H1 (cell line): ENCODE results near the gene RMDN3. TPM values are rescaled to one million over a fixed set of nuclear protein-coding genes. Genes with fewer than 3 reads are reported as not detected.

Experiments used
- CTCF ChIA-PET: fragments of 300-600 bp; sonication (Branson Sonifier 250); formaldehyde crosslinking; loops from one replicate; lab custom pipeline; 2021; ENCODE audit not compliant: partially characterized antibody; lab: Charles Lee
- POLR2A ChIA-PET: fragments of 300-600 bp; sonication (Branson Sonifier 250); formaldehyde crosslinking; loops from one replicate; lab custom pipeline; 2021; ENCODE audit warnings: inconsistent platforms; ENCODE audit not compliant: partially characterized antibody; lab: Charles Lee
- DNase-seq, 2 experiments: peaks; one replicate each; pipeline versions ENCODE4 v3.0.0 to v3.0.0-alpha.2; 2010 to 2022; ENCODE audit warnings: low spot score in 2 of 2, low read depth in 1 of 2, mixed read lengths in 1 of 2
- FAIRE-seq: peaks from 2 replicates; lab custom pipeline; 2011; peaks lifted over from hg19 to GRCh38; lab: Jason Lieb, UNC
- H2AFZ ChIP-seq: 2 replicates; pipeline ENCODE4 v1.8.1; 2012; ENCODE audit warnings: low read length, inconsistent platforms
- H2AK5ac ChIP-seq: 2 replicates; pipeline ENCODE4 v1.6.1; 2013; ENCODE audit warnings: low read depth, low read length
- H2BK120ac ChIP-seq: replicated peaks from 2 replicates; pipeline ENCODE3; 2013; ENCODE audit warnings: low read depth, low read length, inconsistent platforms
- H2BK12ac ChIP-seq: 2 replicates; pipeline ENCODE4 v1.6.1; 2013; ENCODE audit warnings: low read depth, low read length
- H2BK15ac ChIP-seq: 2 replicates; pipeline ENCODE4 v1.6.1; 2013; ENCODE audit warnings: low read length
- H2BK20ac ChIP-seq: 2 replicates; pipeline ENCODE4 v1.6.1; 2013; ENCODE audit warnings: low read length
- H2BK5ac ChIP-seq: 2 replicates; pipeline ENCODE4 v1.6.1; 2013; ENCODE audit warnings: low read depth, low read length
- H3K14ac ChIP-seq: 2 replicates; pipeline ENCODE4 v1.6.1; 2013; ENCODE audit warnings: inconsistent platforms; ENCODE audit not compliant: insufficient read length
- H3K18ac ChIP-seq: 2 replicates; pipeline ENCODE4 v1.6.1; 2013; ENCODE audit warnings: low read length; ENCODE audit errors: extremely low read depth
- H3K23ac ChIP-seq: 2 replicates; pipeline ENCODE4 v1.6.1; 2013; ENCODE audit warnings: inconsistent platforms; ENCODE audit not compliant: insufficient read length
- H3K23me2 ChIP-seq: 2 replicates; pipeline ENCODE4 v1.6.1; 2013; ENCODE audit warnings: low read depth, low read length
- H3K27ac ChIP-seq: 2 replicates; pipeline ENCODE4 v1.6.1; 2011; ENCODE audit warnings: low read depth, low read length, inconsistent platforms
- H3K27me3 ChIP-seq, 4 experiments: replicated peaks in 1 of 4; 1 replicate in 1 of 4; 2 replicates in 3 of 4; pipeline versions ENCODE4 v1.6.1 to v1.8.1; 2011 to 2013; ENCODE audit warnings: low read length in 3 of 4, mild to moderate bottlenecking in 3 of 4, inconsistent platforms in 2 of 4, mixed read lengths in 2 of 4, moderate library complexity in 1 of 4; ENCODE audit not compliant: control insufficient read depth in 3 of 4, insufficient read depth in 3 of 4; ENCODE audit errors: extremely low read depth in 1 of 4
- H3K36me3 ChIP-seq, 4 experiments: 2 replicates each; pipeline versions ENCODE4 v1.6.1 to v1.8.1; 2011 to 2013; ENCODE audit warnings: mild to moderate bottlenecking in 4 of 4, low read length in 3 of 4, moderate library complexity in 2 of 4, control low read depth in 1 of 4, inconsistent platforms in 1 of 4; ENCODE audit not compliant: insufficient read depth in 4 of 4, control insufficient read depth in 2 of 4
- H3K4ac ChIP-seq: replicated peaks from 2 replicates; pipeline ENCODE3; 2013; ENCODE audit warnings: low read length, low read depth, mixed read lengths, inconsistent platforms; ENCODE audit not compliant: insufficient read length
- H3K4me1 ChIP-seq, 4 experiments: replicated peaks in 1 of 4; 1 replicate in 1 of 4; 2 replicates in 3 of 4; pipeline versions ENCODE4 v1.6.1 to v1.8.1; 2011 to 2013; ENCODE audit warnings: low read length in 3 of 4, inconsistent platforms in 2 of 4, mixed read lengths in 1 of 4; ENCODE audit not compliant: insufficient read depth in 4 of 4, control insufficient read depth in 3 of 4
- H3K4me2 ChIP-seq, 2 experiments: 2 replicates each; pipeline versions ENCODE4 v1.6.1 to v1.8.1; 2011 to 2013; ENCODE audit warnings: low read depth in 2 of 2, low read length in 2 of 2, control low read depth in 1 of 2, inconsistent platforms in 1 of 2, mild to moderate bottlenecking in 1 of 2; ENCODE audit not compliant: insufficient read depth in 1 of 2
- H3K4me3 ChIP-seq, 4 experiments: fragments of 200-600, 300-600 bp in 1 of 4; sonication (generic), shearing (Covaris generic), sonication (Bioruptor Twin) in 1 of 4; 2 replicates each; pipeline versions ENCODE4 v1.5.1 to v1.8.1; 2011 to 2016; ENCODE audit warnings: low read length in 4 of 4, low read depth in 3 of 4, control low read depth in 2 of 4, inconsistent platforms in 2 of 4, mild to moderate bottlenecking in 2 of 4, mixed read lengths in 1 of 4, moderate library complexity in 1 of 4; ENCODE audit not compliant: insufficient read depth in 2 of 4; ENCODE audit errors: extremely low read depth in 1 of 4
- H3K56ac ChIP-seq: replicated peaks from 2 replicates; pipeline ENCODE3; 2013; ENCODE audit warnings: low read depth, mild to moderate bottlenecking, mixed read lengths, low read length, inconsistent platforms; ENCODE audit not compliant: insufficient read length
- H3K79me1 ChIP-seq: 2 replicates; pipeline ENCODE4 v1.6.1; 2013; ENCODE audit warnings: low read depth, low read length, control low read depth
- H3K79me2 ChIP-seq, 2 experiments: 2 replicates each; pipeline versions ENCODE4 v1.6.1 to v1.8.1; 2012 to 2013; ENCODE audit warnings: low read length in 2 of 2, mild to moderate bottlenecking in 2 of 2, inconsistent platforms in 1 of 2; ENCODE audit not compliant: insufficient read depth in 2 of 2, control insufficient read depth in 1 of 2
- H3K9ac ChIP-seq, 4 experiments: replicated peaks in 1 of 4; 1 replicate in 1 of 4; 2 replicates in 3 of 4; pipeline versions ENCODE4 v1.6.1 to v1.8.1; 2011 to 2013; ENCODE audit warnings: low read depth in 3 of 4, low read length in 3 of 4, control low read depth in 2 of 4, mild to moderate bottlenecking in 2 of 4, moderate library complexity in 2 of 4, inconsistent platforms in 1 of 4; ENCODE audit errors: extremely low read depth in 1 of 4
- H3K9me3 ChIP-seq, 2 experiments: 2 replicates each; pipeline versions ENCODE4 v1.6.1 to v1.8.1; 2012 to 2013; ENCODE audit warnings: mild to moderate bottlenecking in 2 of 2, moderate library complexity in 2 of 2, control low read depth in 1 of 2, inconsistent platforms in 1 of 2, low read depth in 1 of 2, low read length in 1 of 2, mixed read lengths in 1 of 2; ENCODE audit not compliant: insufficient read depth in 2 of 2
- H4K20me1 ChIP-seq, 2 experiments: replicated peaks in 1 of 2; 2 replicates each; pipeline versions ENCODE3 to v1.8.1; 2011 to 2013; ENCODE audit warnings: inconsistent platforms in 2 of 2, low read length in 2 of 2, mild to moderate bottlenecking in 1 of 2; ENCODE audit not compliant: insufficient read depth in 2 of 2, control insufficient read depth in 1 of 2
- H4K5ac ChIP-seq: 2 replicates; pipeline ENCODE4 v1.6.1; 2013; ENCODE audit warnings: low read length, low read depth, mixed read lengths, inconsistent platforms; ENCODE audit not compliant: insufficient read length
- H4K8ac ChIP-seq: 2 replicates; pipeline ENCODE4 v1.8.0; 2013; ENCODE audit warnings: mild to moderate bottlenecking, moderate library complexity, low read length, inconsistent platforms; ENCODE audit not compliant: insufficient read depth; ENCODE audit errors: extremely low read depth
- H4K91ac ChIP-seq: replicated peaks from 2 replicates; pipeline ENCODE3; 2013; ENCODE audit warnings: low read length, mixed read lengths, inconsistent platforms; ENCODE audit not compliant: insufficient read length
- BRCA1 ChIP-seq: IDR thresholded peaks from 2 replicates; pipeline ENCODE4 v1.6.1; 2012; ENCODE audit warnings: low read depth, low read length, improper control_type of control experiment
- CBX8 ChIP-seq: fragments of 300-800, 300-1000 bp; sonication (generic); IDR thresholded peaks from 2 replicates; pipeline ENCODE4 v1.7.1; 2016; ENCODE audit warnings: low read depth, low read length, borderline replicate concordance
- EP300 ChIP-seq, 2 experiments: IDR thresholded peaks; 1 replicate in 1 of 2; 2 replicates in 1 of 2; pipeline ENCODE4 v1.6.1; 2011 to 2012; ENCODE audit warnings: low read depth in 2 of 2, low read length in 2 of 2, mild to moderate bottlenecking in 2 of 2, borderline replicate concordance in 1 of 2, inconsistent platforms in 1 of 2, moderate library complexity in 1 of 2
- HDAC2 ChIP-seq, 2 experiments: fragments of 300-600 bp in 1 of 2; sonication (generic) in 1 of 2; IDR thresholded peaks; 2 replicates each; pipeline ENCODE4 v1.6.1; 2011 to 2012; ENCODE audit warnings: low read depth in 2 of 2, low read length in 2 of 2, mild to moderate bottlenecking in 2 of 2, moderate library complexity in 2 of 2, borderline replicate concordance in 1 of 2, inconsistent platforms in 1 of 2
- JUN ChIP-seq: IDR thresholded peaks from 2 replicates; pipeline ENCODE4 v1.6.1; 2011; ENCODE audit warnings: low read depth, mild to moderate bottlenecking, improper control_type of control experiment, low read length
- MAFK ChIP-seq: IDR thresholded peaks from 2 replicates; pipeline ENCODE4 v1.6.1; 2012; ENCODE audit warnings: low read depth, mild to moderate bottlenecking, improper control_type of control experiment, low read length
- POU5F1 ChIP-seq: IDR thresholded peaks from 2 replicates; pipeline ENCODE4 v1.6.1; 2011; ENCODE audit warnings: low read depth, mild to moderate bottlenecking, low read length, moderate library complexity
- SIX5 ChIP-seq: IDR thresholded peaks from 2 replicates; pipeline ENCODE4 v1.6.1; 2011; ENCODE audit warnings: mild to moderate bottlenecking, low read depth, low read length
- TEAD4 ChIP-seq: IDR thresholded peaks from 2 replicates; pipeline ENCODE4 v1.6.1; 2012; ENCODE audit warnings: low read depth, low read length, inconsistent platforms, mixed read lengths
- USF2 ChIP-seq: IDR thresholded peaks from 2 replicates; pipeline ENCODE4 v1.6.1; 2011; ENCODE audit warnings: low read length, improper control_type of control experiment
- YY1 ChIP-seq: IDR thresholded peaks from 2 replicates; pipeline ENCODE4 v1.6.1; 2011; ENCODE audit warnings: low read depth, mild to moderate bottlenecking, low read length
- WGBS, 2 experiments: shearing (Covaris generic) in 1 of 2; methylation state at CpG; one replicate each; pipeline versions ENCODE4 v1.1.6 to v1.1.7; 2013 to 2015; ENCODE audit warnings: low lambda C conversion rate in 2 of 2, mixed read lengths in 2 of 2, inconsistent platforms in 1 of 2, low coverage in 1 of 2, missing lambda C conversion rate in 1 of 2; ENCODE audit not compliant: insufficient replicate concordance in 2 of 2, insufficient coverage in 1 of 2, insufficient read length in 1 of 2; ENCODE audit errors: extremely low coverage in 1 of 2, missing lambda C conversion rate in 1 of 2; 5-methylcytosine and 5-hydroxymethylcytosine counted together
- polyA plus RNA-seq, 7 experiments: library from polyadenylated mRNA; depleted of rRNA in 3 of 7; stranded (reverse) in 5 of 7; unstranded in 2 of 7; fragments of >200 nt in 5 of 7; fragments of 200-250 nt in 2 of 7; gene quantifications; 1 replicate in 5 of 7; 2 replicates in 1 of 7; 4 replicates in 1 of 7; pipeline versions ENCODE4 v1.2.1 to v1.2.3, GENCODE V29; 2011 to 2013; ENCODE audit warnings: missing spikeins in 2 of 7, mixed read lengths in 2 of 7
- total RNA-seq: library from RNA; stranded (reverse); fragmentation: NEBNext Ultra II Directional; extraction: Animal tissue kit (Norgen Biotek cat#: 25700); gene quantifications from 2 replicates; pipeline ENCODE4 v1.2.1, GENCODE V29; 2021

Gene RMDN3
- total and polyA plus RNA-seq, 2 of the 8 experiments (the other 6 are each of a cell fraction or from before 2014, with no cell fraction given): 10.8 to 24.1 TPM

GRCh38 chr15:40716165-40716564, 38.9 kb downstream of the RMDN3 start:
- Histone ChIP-seq H4K91ac (no peak overlapping the region), H2AFZ (no peak overlapping the region), H4K8ac (no peak overlapping the region), H3K4me3 (no peak overlapping the region), H3K27ac (no peak overlapping the region), H3K9ac (no peak overlapping the region), H2BK15ac (no peak overlapping the region), H2BK120ac (no peak overlapping the region), H3K23ac (no peak overlapping the region), H2BK20ac (no peak overlapping the region), H4K5ac (no peak overlapping the region), H3K4me2 (no peak overlapping the region), H3K36me3 (peaks cover 3 to 48% (median 22%) of the 10 kb centered on the region in 4 experiments; a peak in 7 of 8 replicates), H3K79me2 (no peaks in the 10 kb centered on the region), H3K27me3 (no peaks in the 10 kb centered on the region), H3K4me1 (no peaks in the 10 kb centered on the region), H2AK5ac (no peak overlapping the region), H3K9me3 (no peaks in the 10 kb centered on the region), H4K20me1 (peaks cover 0 to 2% of the 10 kb centered on the region in 2 experiments), H2BK5ac (no peak overlapping the region)
- no peak for DNase-seq
- FAIRE-seq: no peak
- TF ChIP-seq USF2: no peak
- TF ChIP-seq BRCA1: no peak
- TF ChIP-seq YY1: no peak
- no peak for TF ChIP-seq CBX8
- TF ChIP-seq JUN: no peak
- no peak for TF ChIP-seq POU5F1
- TF ChIP-seq MAFK: no peak
- TF ChIP-seq HDAC2 (IDR thresholded peaks at IDR 0.05; ENCODE audit: borderline replicate concordance in 1 of 2, low read depth in 2 of 2, low read length in 2 of 2): no peak
- TF ChIP-seq EP300 (IDR thresholded peaks at IDR 0.05; ENCODE audit: borderline replicate concordance in 1 of 2, low read depth in 2 of 2, low read length in 2 of 2): no peak
- no peak for TF ChIP-seq SIX5
- TF ChIP-seq TEAD4: no peak
- TF ChIP-seq, all 59 proteins: peak for 0
- no peak overlapping the region for H3K14ac ChIP-seq
- H3K4ac ChIP-seq: no peak overlapping the region
- WGBS, 2 experiments: 96% methylated on average over 6 of the region's 6 CpGs; no CpG with 5 or more reads in 1 of the 2 experiments
- H3K79me1 ChIP-seq: no peaks in the 10 kb centered on the region
- H3K56ac ChIP-seq: no peak overlapping the region
- H3K18ac ChIP-seq: no peak overlapping the region
- no peaks in the 10 kb centered on the region for H3K23me2 ChIP-seq
- ChIA-PET POLR2A (interaction anchor here (0.6 kb wide), 1 partner anchor 10 kb away, joined by 3 read pairs; no protein-coding TSS in a partner anchor), CTCF (no interaction called here)
- no peak overlapping the region for H2BK12ac ChIP-seq
